Measurements from ENCODE around the gene GSS. TPM values are rescaled to one million over a fixed set of nuclear protein-coding genes. Genes with fewer than 3 reads are reported as not detected.

The GSS gene
- total and polyA plus RNA-seq, 2 of the 8 experiments (the other 6 are each of a cell fraction or from before 2014, with no cell fraction given), result 34.6 to 43.2 TPM

GRCh38 chr20:34990231-34990630, 34.6 kb upstream of the GSS start:
- H3K27me3 ChIP-seq (replicated peaks in 1 of 4; ENCODE audit: control insufficient read depth in 3 of 4, extremely low read depth in 1 of 4, insufficient read depth in 3 of 4, low read length in 3 of 4), result peaks cover 0 to 5% (median 3%) of the 10 kb centered on the region in 4 experiments; a peak in 3 of 7 replicates
- POLR2A ChIA-PET (ENCODE audit: partially characterized antibody), result no interaction called here
- CTCF ChIA-PET (ENCODE audit: partially characterized antibody), result interaction anchor here (1.5 to 2.1 kb wide), 2 partner anchors 11 to 115 kb away, joined by 3 to 8 read pairs; no protein-coding TSS in a partner anchor
- FAIRE-seq (no peak), DNase-seq (ENCODE audit: low read depth in 1 of 2, low spot score in 2 of 2) (no peak)
- no peak overlapping the region for H2AFZ ChIP-seq (ENCODE audit: low read length)
- H3K79me1 ChIP-seq (ENCODE audit: low read depth, low read length), result no peaks in the 10 kb centered on the region
- no peak overlapping the region for H2BK15ac ChIP-seq (ENCODE audit: low read length)
- no peaks in the 10 kb centered on the region for H3K23me2 ChIP-seq (ENCODE audit: low read depth, low read length)
- H3K23ac ChIP-seq (ENCODE audit: insufficient read length), result no peak overlapping the region
- H3K79me2 ChIP-seq (ENCODE audit: control insufficient read depth in 1 of 2, insufficient read depth in 2 of 2, low read length in 2 of 2), result no peaks in the 10 kb centered on the region
- no peak overlapping the region for H2BK12ac ChIP-seq (ENCODE audit: low read depth, low read length)
- no peak overlapping the region for H4K8ac ChIP-seq (ENCODE audit: extremely low read depth, insufficient read depth, low read length)
- no peak overlapping the region for H2BK5ac ChIP-seq (ENCODE audit: low read depth, low read length)
- no peak overlapping the region for H3K18ac ChIP-seq (ENCODE audit: extremely low read depth, low read length)
- 84% methylated on average over 10 of the region's 11 CpGs; no CpG with 5 or more reads in 1 of the 2 experiments for WGBS, 2 experiments (ENCODE audit: extremely low coverage in 1 of 2, insufficient coverage in 1 of 2, insufficient read length in 1 of 2, insufficient replicate concordance in 2 of 2, low coverage in 1 of 2, low lambda C conversion rate in 2 of 2, missing lambda C conversion rate in 1 of 2)
- H3K4ac ChIP-seq (replicated peaks; ENCODE audit: insufficient read length, low read depth, low read length), result no peak overlapping the region
- no peak overlapping the region for H4K91ac ChIP-seq (replicated peaks; ENCODE audit: insufficient read length, low read length)
- H3K4me2 ChIP-seq (ENCODE audit: insufficient read depth in 1 of 2, low read depth in 2 of 2, low read length in 2 of 2), result no peak overlapping the region
- H3K9me3 ChIP-seq (ENCODE audit: insufficient read depth in 2 of 2, low read depth in 1 of 2, low read length in 1 of 2), result no peaks in the 10 kb centered on the region
- H3K36me3 ChIP-seq (ENCODE audit: control insufficient read depth in 2 of 4, insufficient read depth in 4 of 4, low read length in 3 of 4), result no peaks in the 10 kb centered on the region
- peaks cover 0 to 4% of the 10 kb centered on the region in 2 experiments for H4K20me1 ChIP-seq (replicated peaks in 1 of 2; ENCODE audit: control insufficient read depth in 1 of 2, insufficient read depth in 2 of 2, low read length in 2 of 2)
- no peak overlapping the region for H4K5ac ChIP-seq (ENCODE audit: insufficient read length, low read depth, low read length)
- H3K9ac ChIP-seq (replicated peaks in 1 of 4; ENCODE audit: extremely low read depth in 1 of 4, low read depth in 3 of 4, low read length in 3 of 4), result no peak overlapping the region
- H3K4me3 ChIP-seq (ENCODE audit: extremely low read depth in 1 of 4, insufficient read depth in 2 of 4, low read depth in 3 of 4, low read length in 4 of 4), result no peak overlapping the region
- H3K56ac ChIP-seq (replicated peaks; ENCODE audit: insufficient read length, low read depth, low read length), result no peak overlapping the region
- H3K4me1 ChIP-seq (replicated peaks in 1 of 4; ENCODE audit: control insufficient read depth in 3 of 4, insufficient read depth in 4 of 4, low read length in 3 of 4), result peaks cover 0 to 10% (median 1%) of the 10 kb centered on the region in 4 experiments; a peak in 5 of 7 replicates
- no peak overlapping the region for H3K27ac ChIP-seq (ENCODE audit: low read depth, low read length)
- H3K14ac ChIP-seq (ENCODE audit: insufficient read length), result no peak overlapping the region
- no peak overlapping the region for H2AK5ac ChIP-seq (ENCODE audit: low read depth, low read length)
- H2BK120ac ChIP-seq (replicated peaks; ENCODE audit: low read depth, low read length), result no peak overlapping the region
- no peak overlapping the region for H2BK20ac ChIP-seq (ENCODE audit: low read length)
- TF ChIP-seq SP1 (IDR thresholded peaks at IDR 0.05; ENCODE audit: low read depth, low read length) (no peak), GABPA (IDR thresholded peaks at IDR 0.05; ENCODE audit: borderline replicate concordance, insufficient read depth, low read length) (no peak), SUZ12 (IDR thresholded peaks at IDR 0.05; ENCODE audit: low read length) (no peak), CBX5 (IDR thresholded peaks at IDR 0.05; ENCODE audit: low read depth, low read length) (no peak), TEAD4 (IDR thresholded peaks at IDR 0.05; ENCODE audit: low read depth, low read length) (no peak), CHD1 (IDR thresholded peaks at IDR 0.05; ENCODE audit: low read depth, low read length) (no peak), YY1 (IDR thresholded peaks at IDR 0.05; ENCODE audit: low read depth, low read length) (no peak), SIX5 (IDR thresholded peaks at IDR 0.05; ENCODE audit: low read depth, low read length) (no peak), SAP30 (IDR thresholded peaks at IDR 0.05; ENCODE audit: insufficient read depth, insufficient replicate concordance, low read length) (no peak), SRF (IDR thresholded peaks at IDR 0.05; ENCODE audit: low read depth, low read length) (no peak), POLR2AphosphoS5 (IDR thresholded peaks at IDR 0.05; ENCODE audit: low read depth, low read length) (no peak), POU5F1 (IDR thresholded peaks at IDR 0.05; ENCODE audit: low read depth, low read length) (no peak)
- TF ChIP-seq, protein P1, sequence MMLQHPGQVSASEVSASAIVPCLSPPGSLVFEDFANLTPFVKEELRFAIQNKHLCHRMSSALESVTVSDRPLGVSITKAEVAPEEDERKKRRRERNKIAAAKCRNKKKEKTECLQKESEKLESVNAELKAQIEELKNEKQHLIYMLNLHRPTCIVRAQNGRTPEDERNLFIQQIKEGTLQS (IDR thresholded peaks at IDR 0.05; ENCODE audit: insufficient read depth, low read depth, low read length), result no peak
- TF ChIP-seq, protein P2, sequence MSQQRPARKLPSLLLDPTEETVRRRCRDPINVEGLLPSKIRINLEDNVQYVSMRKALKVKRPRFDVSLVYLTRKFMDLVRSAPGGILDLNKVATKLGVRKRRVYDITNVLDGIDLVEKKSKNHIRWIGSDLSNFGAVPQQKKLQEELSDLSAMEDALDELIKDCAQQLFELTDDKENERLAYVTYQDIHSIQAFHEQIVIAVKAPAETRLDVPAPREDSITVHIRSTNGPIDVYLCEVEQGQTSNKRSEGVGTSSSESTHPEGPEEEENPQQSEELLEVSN (IDR thresholded peaks at IDR 0.05), result no peak

All from H1 (cell line).